Lung (tissue), 12 donors: ENCODE measurements around the gene CD300LD. TPM values are rescaled to one million over a fixed set of nuclear protein-coding genes. Genes with fewer than 3 reads are reported as not detected.

Source experiments
- ATAC-seq: fragments of 200-7000 bp; cut with Tn5 transposase; one replicate; pipeline ENCODE4 v1.9.1; 2020; ENCODE audit warnings: moderate number of reproducible peaks; ENCODE audit not compliant: insufficient read depth, low FRiP score
- DNase-seq, 3 donors: peaks; one replicate each; pipeline ENCODE4 v3.0.0-alpha.2; 2013 to 2017
- H3K27ac ChIP-seq, 2 donors: one replicate each; pipeline ENCODE4 v1.5.1; 2013; ENCODE audit warnings: mild to moderate bottlenecking in 2 of 2, moderate library complexity in 2 of 2, control low read depth in 1 of 2, inconsistent platforms in 1 of 2, low read depth in 1 of 2, low read length in 1 of 2
- H3K27me3 ChIP-seq, 3 donors: one replicate each; pipeline ENCODE4 v1.5.1; 2013; ENCODE audit warnings: low read length in 2 of 3; ENCODE audit not compliant: control insufficient read depth in 3 of 3, insufficient read depth in 3 of 3
- H3K36me3 ChIP-seq, 4 donors: one replicate each; pipeline ENCODE4 v1.5.1; 2013; ENCODE audit warnings: low read length in 4 of 4, mild to moderate bottlenecking in 1 of 4, moderate library complexity in 1 of 4; ENCODE audit not compliant: control insufficient read depth in 4 of 4, insufficient read depth in 4 of 4
- H3K4me1 ChIP-seq, 5 donors: one replicate each; pipeline ENCODE4 v1.5.1; 2013; ENCODE audit warnings: low read length in 5 of 5, mild to moderate bottlenecking in 2 of 5, moderate library complexity in 1 of 5; ENCODE audit not compliant: control insufficient read depth in 5 of 5, insufficient read depth in 5 of 5
- H3K4me3 ChIP-seq: one replicate; pipeline ENCODE4 v1.5.1; 2013; ENCODE audit warnings: mild to moderate bottlenecking, control low read depth, moderate library complexity
- H3K9ac ChIP-seq, 2 donors: one replicate each; pipeline ENCODE4 v1.5.1; 2013; ENCODE audit warnings: low read length in 2 of 2, control low read depth in 1 of 2; ENCODE audit not compliant: insufficient read depth in 1 of 2
- H3K9me3 ChIP-seq, 4 donors: one replicate each; pipeline ENCODE4 v1.5.1; 2013; ENCODE audit warnings: low read length in 3 of 4, mild to moderate bottlenecking in 1 of 4, moderate library complexity in 1 of 4; ENCODE audit not compliant: control insufficient read depth in 4 of 4, insufficient read depth in 3 of 4
- WGBS, 2 donors: extraction: QIAGEN DNeasy Blood & Tissue Kit; methylation state at CpG; one replicate each; pipeline ENCODE4 v1.1.7; 2013; 5-methylcytosine and 5-hydroxymethylcytosine counted together
- polyA plus RNA-seq, 2 donors: library from polyadenylated mRNA; stranded (reverse); fragments of 200-250 nt; gene quantifications; one replicate each; pipeline ENCODE4 v1.2.1, GENCODE V29; 2013
- total RNA-seq, 2 donors: library from RNA; depleted of rRNA in 1 of 2; stranded (reverse); fragments of >200 nt in 1 of 2; gene quantifications; one replicate each; pipeline ENCODE4 v1.2.1, GENCODE V29; 2014 to 2021
- TF ChIP-seq, protein P1 (sequence below): IDR thresholded peaks from 2 replicates; pipeline ENCODE4 v1.5.1; 2012; ENCODE audit warnings: mild to moderate bottlenecking; ENCODE audit errors: control extremely low read depth, extremely low read depth
- donor health status: control.
- donor health status: control.
- donor health status: Bipolar disorder and iron deficiency.
- donor health status: healthy.
- donor health status: DM: yes; HTN: yes; CAD: no.

The CD300LD gene
- total and polyA plus RNA-seq, 4 donors, result 0.25 to 0.52 TPM; not detected in 2

DNA sequence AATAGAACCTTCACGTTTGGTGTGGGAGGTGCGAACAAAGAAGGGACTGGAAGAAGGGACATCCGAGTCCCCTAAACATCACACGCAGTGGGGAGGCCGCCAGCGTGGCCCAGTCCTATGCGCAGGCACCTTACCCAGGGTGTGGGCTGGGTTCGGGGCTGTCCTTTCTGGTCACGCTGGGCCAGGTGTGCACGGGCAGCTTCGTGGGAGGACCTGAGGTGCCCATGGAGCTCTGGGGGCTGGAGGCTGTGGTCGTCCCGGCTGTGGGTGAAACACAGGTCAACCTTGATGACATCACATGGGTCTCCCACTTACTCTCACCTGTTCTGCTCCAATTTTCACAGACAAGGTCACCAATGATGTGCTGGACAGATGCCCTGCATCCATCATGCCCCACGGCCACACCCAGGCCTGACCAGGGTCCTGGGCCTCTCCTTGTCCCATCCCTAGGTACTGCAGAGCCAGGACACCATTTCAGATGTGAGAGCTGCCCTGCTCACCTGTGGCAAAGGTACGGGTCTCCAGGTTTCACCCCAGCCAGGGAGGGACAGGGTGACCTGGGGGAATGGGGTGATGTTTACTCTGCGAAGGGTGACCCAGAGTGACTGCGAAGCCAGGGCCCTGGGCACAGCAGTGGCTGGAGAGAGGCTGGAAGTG is 49.2 kb downstream of the CD300LD start:
- Histone ChIP-seq H3K36me3 (no peaks in the 10 kb centered on the region), H3K4me1 (no peaks in the 10 kb centered on the region), H3K9me3 (no peaks in the 10 kb centered on the region), H3K4me3 (no peak overlapping the region), H3K27ac (no peak overlapping the region), H3K9ac (no peak overlapping the region), H3K27me3 (peaks cover 0 to 2% (median 0%) of the 10 kb centered on the region in 3 donors)
- ATAC-seq (no peak), DNase-seq (no peak)
- TF ChIP-seq, protein P1, sequence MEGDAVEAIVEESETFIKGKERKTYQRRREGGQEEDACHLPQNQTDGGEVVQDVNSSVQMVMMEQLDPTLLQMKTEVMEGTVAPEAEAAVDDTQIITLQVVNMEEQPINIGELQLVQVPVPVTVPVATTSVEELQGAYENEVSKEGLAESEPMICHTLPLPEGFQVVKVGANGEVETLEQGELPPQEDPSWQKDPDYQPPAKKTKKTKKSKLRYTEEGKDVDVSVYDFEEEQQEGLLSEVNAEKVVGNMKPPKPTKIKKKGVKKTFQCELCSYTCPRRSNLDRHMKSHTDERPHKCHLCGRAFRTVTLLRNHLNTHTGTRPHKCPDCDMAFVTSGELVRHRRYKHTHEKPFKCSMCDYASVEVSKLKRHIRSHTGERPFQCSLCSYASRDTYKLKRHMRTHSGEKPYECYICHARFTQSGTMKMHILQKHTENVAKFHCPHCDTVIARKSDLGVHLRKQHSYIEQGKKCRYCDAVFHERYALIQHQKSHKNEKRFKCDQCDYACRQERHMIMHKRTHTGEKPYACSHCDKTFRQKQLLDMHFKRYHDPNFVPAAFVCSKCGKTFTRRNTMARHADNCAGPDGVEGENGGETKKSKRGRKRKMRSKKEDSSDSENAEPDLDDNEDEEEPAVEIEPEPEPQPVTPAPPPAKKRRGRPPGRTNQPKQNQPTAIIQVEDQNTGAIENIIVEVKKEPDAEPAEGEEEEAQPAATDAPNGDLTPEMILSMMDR, result no peak
- WGBS, 2 donors, result 89 to 92% methylated on average over 17 of the region's 17 CpGs

- H3K27me3 ChIP-seq, result peaks cover 0 to 6% (median 0%) of the 10 kb centered on the region in 3 donors
- H3K4me3 ChIP-seq, result no peak overlapping the region
- WGBS, 2 donors, result 85 to 90% methylated on average over 5 of the region's 5 CpGs
- DNase-seq, result no peak
- H3K4me1 ChIP-seq, result no peaks in the 10 kb centered on the region
- H3K27ac ChIP-seq, result no peak overlapping the region
- TF ChIP-seq, protein P1, result no peak
- ATAC-seq, result no peak
- no peak overlapping the region for H3K9ac ChIP-seq
- H3K9me3 ChIP-seq, result no peaks in the 10 kb centered on the region
- no peaks in the 10 kb centered on the region for H3K36me3 ChIP-seq
These were observed 49.9 kb downstream of the CD300LD start for GRCh38 chr17:74542166-74542565.

DNA sequence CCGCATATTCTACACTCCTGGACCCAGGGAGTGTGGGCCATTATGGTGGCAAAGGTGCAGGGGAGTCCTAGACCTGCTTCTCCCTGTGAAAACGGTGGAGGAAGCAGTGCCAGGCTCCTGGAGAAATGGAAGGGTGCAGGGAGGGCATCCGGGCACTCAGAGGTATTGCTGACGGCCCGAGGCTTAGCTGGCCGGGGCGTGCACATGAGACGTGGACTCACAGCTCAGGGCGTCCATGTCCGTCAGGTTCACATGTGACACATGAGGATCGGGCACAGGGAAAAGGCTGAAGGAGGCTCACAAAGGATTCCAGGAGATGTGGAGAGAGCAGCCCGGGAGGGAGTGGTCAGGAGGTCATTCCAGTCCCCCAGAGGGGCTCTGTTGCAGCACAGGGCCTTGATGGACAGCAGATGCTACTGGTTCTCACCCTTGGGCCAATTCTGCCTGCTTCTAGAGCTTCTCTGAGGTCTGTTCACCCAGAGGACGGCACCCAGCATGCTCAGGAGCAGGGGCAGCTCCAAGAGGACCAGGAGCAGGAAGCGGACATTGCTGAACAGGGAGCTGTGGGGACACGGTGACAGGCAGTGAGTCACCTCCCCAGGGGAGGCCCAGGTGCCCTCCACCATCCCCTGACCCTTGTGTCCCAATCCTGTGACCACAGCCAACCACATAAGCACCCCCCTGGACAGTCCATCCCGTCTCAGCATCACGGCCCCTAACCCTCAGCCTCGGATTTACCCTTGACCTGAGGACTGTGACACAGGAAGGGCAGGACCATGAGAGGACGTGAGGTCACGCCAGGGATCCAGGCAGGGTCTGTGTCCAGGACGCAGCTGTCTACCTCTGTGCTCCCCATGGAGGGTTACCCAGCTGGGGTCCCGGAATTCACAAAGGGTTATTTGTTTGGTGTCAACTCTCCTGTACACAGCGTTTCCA is 50.6 kb downstream of the CD300LD start:
- H3K27me3 ChIP-seq, result peaks cover 0 to 10% (median 0%) of the 10 kb centered on the region in 3 donors
- TF ChIP-seq, protein P1, result no peak
- H3K36me3 ChIP-seq, result no peaks in the 10 kb centered on the region
- H3K9ac ChIP-seq, result no peak overlapping the region
- 74 to 81% methylated on average over 23 of the region's 23 CpGs for WGBS, 2 donors
- H3K27ac ChIP-seq, result no peak overlapping the region
- no peaks in the 10 kb centered on the region for H3K9me3 ChIP-seq
- ATAC-seq (no peak), DNase-seq (no peak)
- no peak overlapping the region for H3K4me3 ChIP-seq
- H3K4me1 ChIP-seq, result no peaks in the 10 kb centered on the region
